Dendritic cell treated with granulocyte-macrophage colony-stimulating factor and Interleukin-4, amounts not matched to agents 40 ng/mL and 50 ng/mL, for 4 days (primary cell): Measurements from ENCODE around the gene LMO1.

Experiments
- H3K27ac Mint-ChIP-seq: one replicate; pipeline ENCODE4 v1.8.0; 2022; ENCODE audit warnings: mild to moderate bottlenecking, mixed read lengths
- H3K27me3 Mint-ChIP-seq: one replicate; pipeline ENCODE4 v1.8.0; 2022; ENCODE audit warnings: mild to moderate bottlenecking, mixed read lengths
- H3K36me3 Mint-ChIP-seq: one replicate; pipeline ENCODE4 v1.8.0; 2022; ENCODE audit warnings: low read depth, mixed read lengths
- H3K4me1 Mint-ChIP-seq: one replicate; pipeline ENCODE4 v1.8.0; 2022; ENCODE audit warnings: low read depth, mixed read lengths
- H3K4me3 Mint-ChIP-seq: one replicate; pipeline ENCODE4 v1.8.0; 2022; ENCODE audit warnings: mild to moderate bottlenecking, moderate library complexity, mixed read lengths
- H3K9me3 Mint-ChIP-seq: one replicate; pipeline ENCODE4 v1.8.0; 2022; ENCODE audit warnings: mixed read lengths
- intact Hi-C: fragments of 100-400 bp; cut with micrococcal nuclease; formaldehyde crosslinking; loops from one replicate; pipeline ENCODE4 v1.15.0; 2022

Gene LMO1

DNA sequence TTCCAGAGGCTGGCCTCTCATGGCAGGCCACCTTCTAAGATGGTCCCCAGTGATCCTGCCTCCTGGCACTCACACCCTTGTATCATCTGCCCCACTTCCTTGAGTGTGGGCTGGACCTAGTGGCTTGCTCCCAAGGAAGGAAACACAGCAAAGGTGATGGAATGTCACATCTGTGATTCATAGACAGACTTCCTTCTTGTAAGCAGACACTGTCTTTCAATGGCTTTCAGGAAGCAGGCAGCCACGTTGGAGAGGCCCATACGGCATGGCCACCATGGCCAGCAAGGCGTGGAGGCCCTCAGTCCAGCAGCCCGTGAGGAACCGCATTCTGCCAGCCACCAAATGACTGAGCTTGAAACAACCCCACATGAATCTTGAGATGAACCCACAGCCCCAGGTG is 11.3 kb downstream of the LMO1 start:
- Mint-ChIP-seq H3K9me3 (no peaks in the 10 kb centered on the region), H3K36me3 (no peaks in the 10 kb centered on the region), H3K4me3 (no peak overlapping the region), H3K27ac (no peak overlapping the region), H3K27me3 (peaks cover 3% of the 10 kb centered on the region), H3K4me1 (no peaks in the 10 kb centered on the region)
- intact Hi-C loops = no loop called here

DNA sequence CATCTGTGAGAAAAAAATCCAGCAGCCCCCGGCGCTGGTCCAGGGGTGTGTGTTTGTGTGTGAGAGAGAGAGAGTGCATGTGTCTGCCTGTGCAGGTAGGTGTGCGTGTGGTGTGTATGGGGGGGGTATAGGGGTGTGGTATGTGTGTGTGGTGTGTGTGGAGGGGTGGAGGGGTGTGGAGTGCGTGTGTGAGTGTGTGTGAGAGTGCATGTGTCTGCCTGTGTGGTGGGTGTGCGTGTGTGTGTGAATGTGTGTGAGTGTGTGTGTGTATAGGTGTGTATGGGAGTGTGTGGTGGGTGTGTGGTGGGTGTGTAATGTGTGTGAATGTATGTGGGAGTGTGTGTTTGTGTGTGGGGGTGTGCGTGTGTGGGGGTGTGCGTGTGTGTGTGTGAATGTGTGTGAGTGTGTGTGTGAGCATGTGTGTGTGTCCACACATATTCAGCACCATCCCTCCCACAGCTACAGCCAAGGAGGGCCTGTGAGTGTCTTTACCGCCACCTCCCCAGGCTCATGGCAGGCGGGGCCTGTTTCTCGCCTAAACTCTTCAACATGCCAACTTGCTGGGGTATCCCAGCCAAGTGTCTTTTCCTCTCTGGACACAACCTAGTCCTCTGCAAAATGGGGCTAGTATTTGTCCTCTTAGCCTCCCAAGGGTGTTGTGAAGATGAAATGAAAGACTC is 11.9 kb downstream of the LMO1 start:
- H3K4me3 Mint-ChIP-seq = no peak overlapping the region
- H3K4me1 Mint-ChIP-seq = no peaks in the 10 kb centered on the region
- no peaks in the 10 kb centered on the region for H3K9me3 Mint-ChIP-seq
- intact Hi-C loops = no loop called here
- peaks cover 3% of the 10 kb centered on the region for H3K27me3 Mint-ChIP-seq
- no peak overlapping the region for H3K27ac Mint-ChIP-seq
- H3K36me3 Mint-ChIP-seq = no peaks in the 10 kb centered on the region

DNA sequence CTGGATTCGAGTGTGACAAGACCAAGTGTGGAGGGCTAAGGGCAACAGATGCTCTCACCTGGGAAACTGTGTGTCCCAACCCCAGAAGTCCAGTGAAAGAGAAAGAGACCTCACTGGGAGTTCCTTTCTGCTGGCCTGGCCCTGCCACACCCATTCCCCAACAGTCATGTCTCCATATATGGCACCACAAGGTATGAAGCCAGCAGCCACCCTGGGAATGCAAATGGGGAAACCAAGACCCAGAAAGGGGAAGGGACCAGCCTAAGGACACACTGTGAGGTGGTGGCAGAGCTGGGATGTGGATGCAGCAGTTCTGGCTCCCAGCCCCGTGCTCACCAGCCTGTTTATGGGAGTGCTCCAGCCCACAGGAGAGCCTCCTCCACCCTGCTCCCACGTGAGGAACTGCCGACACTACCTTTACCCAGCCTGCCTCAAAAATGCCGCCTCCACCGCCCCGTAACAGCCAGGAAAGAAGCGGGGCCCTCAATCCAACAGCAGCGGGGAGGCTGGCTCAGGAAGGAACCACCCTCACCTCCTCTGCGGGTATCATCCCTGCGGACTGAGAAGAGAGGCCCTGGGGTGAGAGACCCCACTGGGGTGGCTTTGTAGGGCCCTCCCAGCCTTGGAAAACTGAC is 12.6 kb downstream of the LMO1 start:
- no peaks in the 10 kb centered on the region for H3K9me3 Mint-ChIP-seq
- no peaks in the 10 kb centered on the region for H3K4me1 Mint-ChIP-seq
- no peak overlapping the region for H3K27ac Mint-ChIP-seq
- intact Hi-C loops = no loop called here
- H3K36me3 Mint-ChIP-seq = no peaks in the 10 kb centered on the region
- H3K4me3 Mint-ChIP-seq = no peak overlapping the region
- H3K27me3 Mint-ChIP-seq = peaks cover 3% of the 10 kb centered on the region

DNA sequence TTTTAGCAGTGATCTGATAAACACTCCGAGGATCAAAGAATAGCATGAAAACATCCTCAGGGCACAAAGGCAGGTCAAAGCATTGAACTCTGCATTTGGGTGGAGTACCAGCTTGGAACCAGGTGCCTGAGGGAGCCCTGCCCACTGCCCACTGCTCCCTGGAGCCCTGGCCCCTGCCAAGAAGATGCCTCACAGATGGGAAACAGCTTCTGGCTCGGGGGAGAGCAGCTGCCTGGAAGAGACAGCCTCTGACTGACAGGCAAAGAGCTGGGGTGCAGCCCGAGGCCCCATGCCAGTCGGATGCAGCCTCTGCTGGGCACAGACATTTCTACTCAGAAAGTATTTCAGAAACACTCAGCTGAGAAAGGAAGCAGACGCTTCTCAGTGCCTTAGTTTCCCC is 13.2 kb downstream of the LMO1 start:
- intact Hi-C loops = no loop called here
- H3K27me3 Mint-ChIP-seq = peaks cover 3% of the 10 kb centered on the region
- no peaks in the 10 kb centered on the region for H3K36me3 Mint-ChIP-seq
- no peaks in the 10 kb centered on the region for H3K9me3 Mint-ChIP-seq
- H3K4me1 Mint-ChIP-seq = no peaks in the 10 kb centered on the region
- no peak overlapping the region for H3K4me3 Mint-ChIP-seq
- no peak overlapping the region for H3K27ac Mint-ChIP-seq

DNA sequence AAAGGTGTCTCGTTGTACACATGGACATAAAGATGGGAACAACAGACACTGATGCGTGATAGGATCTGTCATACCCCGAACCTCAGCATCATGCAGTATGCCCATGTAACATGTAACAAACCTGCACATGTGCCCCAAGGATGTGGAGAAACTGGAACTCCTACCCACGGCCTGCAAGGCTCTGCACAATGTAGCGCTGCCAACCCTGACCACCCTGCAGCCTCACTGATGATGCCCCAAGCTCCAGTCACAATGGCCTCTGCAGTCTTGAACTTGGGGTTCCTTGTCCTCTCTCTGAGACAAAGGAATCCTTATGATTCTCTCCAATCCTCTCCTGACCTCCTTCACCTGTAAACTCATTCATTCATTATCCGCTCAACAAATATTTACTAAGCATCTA is 14.2 kb downstream of the LMO1 start:
- no peaks in the 10 kb centered on the region for H3K9me3 Mint-ChIP-seq

DNA sequence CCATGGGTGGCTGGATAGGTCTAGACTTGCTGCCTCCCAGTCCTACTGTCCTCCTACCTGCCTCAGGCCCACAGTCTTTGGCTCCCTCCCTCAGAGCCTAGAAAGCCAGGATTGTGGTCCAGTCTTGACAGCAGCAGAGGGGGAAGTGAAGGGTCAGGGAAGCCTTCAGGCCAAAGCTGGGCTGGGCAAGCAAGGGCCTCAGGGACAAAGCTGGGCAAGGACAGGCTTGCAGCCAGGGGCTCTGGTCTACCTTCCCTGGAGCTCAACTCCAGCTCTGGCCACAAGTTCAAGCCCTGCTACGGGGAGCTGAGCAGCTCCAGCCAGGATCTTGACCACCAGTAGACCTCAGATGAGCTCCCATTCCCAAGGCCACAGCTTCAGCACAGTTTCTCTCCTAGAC is 14.9 kb downstream of the LMO1 start:
- peaks cover 2% of the 10 kb centered on the region for H3K27me3 Mint-ChIP-seq
- no peak overlapping the region for H3K4me3 Mint-ChIP-seq
- no peaks in the 10 kb centered on the region for H3K36me3 Mint-ChIP-seq
- intact Hi-C loops = no loop called here
- H3K27ac Mint-ChIP-seq = no peak overlapping the region
- no peaks in the 10 kb centered on the region for H3K4me1 Mint-ChIP-seq
- H3K9me3 Mint-ChIP-seq = no peaks in the 10 kb centered on the region

More for the DNA sequence above, 14.2 kb downstream of the LMO1 start:
- Mint-ChIP-seq H3K27ac (no peak overlapping the region), H3K4me3 (no peak overlapping the region), H3K27me3 (peaks cover 2% of the 10 kb centered on the region), H3K36me3 (no peaks in the 10 kb centered on the region), H3K4me1 (no peaks in the 10 kb centered on the region)
- intact Hi-C loops = no loop called here

DNA sequence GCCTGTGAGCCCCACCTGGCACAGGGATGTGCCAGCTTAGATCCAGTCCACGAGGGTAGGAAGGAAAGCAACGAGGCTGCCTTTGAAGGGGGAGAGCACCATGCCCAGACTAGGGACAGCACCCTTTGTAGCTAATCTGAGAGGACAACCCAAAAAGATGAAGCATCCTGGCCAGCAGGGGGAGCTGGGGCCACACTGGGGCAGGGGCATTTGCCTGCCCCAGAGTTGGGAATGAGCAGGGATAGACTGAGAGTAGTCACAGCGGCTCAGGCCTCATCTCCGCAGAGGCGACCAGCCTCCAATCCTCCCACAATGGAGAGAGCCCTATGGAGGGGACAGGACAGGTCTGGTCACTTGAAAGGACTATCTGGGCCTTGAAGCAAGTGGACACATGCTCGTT is 16.4 kb downstream of the LMO1 start:
- intact Hi-C loops = no loop called here
- Mint-ChIP-seq H3K36me3 (no peaks in the 10 kb centered on the region), H3K4me3 (no peak overlapping the region), H3K4me1 (no peaks in the 10 kb centered on the region), H3K27ac (no peak overlapping the region), H3K9me3 (no peaks in the 10 kb centered on the region), H3K27me3 (peaks cover 2% of the 10 kb centered on the region)

DNA sequence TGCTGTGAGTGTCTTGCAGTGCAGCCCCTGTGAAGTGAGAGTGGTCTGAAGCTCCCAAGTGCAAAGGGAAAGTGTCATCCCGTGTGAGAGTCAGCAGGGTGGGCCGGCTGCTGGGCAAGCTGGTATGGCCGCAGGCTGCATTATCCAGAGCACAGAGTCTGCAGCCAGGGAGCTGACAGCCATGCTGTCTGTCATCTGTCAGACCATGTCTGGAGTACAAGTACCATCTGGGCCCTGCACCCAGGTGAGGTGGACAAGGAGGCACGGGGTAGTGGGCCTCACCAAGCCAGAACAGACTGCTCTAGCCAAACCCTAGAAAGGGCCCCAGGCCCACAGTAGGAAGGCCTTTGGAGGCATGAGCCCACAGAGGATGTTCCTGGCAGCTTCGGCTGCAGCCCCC is 20.2 kb downstream of the LMO1 start:
- Mint-ChIP-seq H3K9me3 (no peaks in the 10 kb centered on the region), H3K27me3 (peaks cover 1% of the 10 kb centered on the region), H3K4me3 (no peak overlapping the region), H3K27ac (no peak overlapping the region), H3K4me1 (no peaks in the 10 kb centered on the region), H3K36me3 (no peaks in the 10 kb centered on the region)
- intact Hi-C loops = no loop called here

DNA sequence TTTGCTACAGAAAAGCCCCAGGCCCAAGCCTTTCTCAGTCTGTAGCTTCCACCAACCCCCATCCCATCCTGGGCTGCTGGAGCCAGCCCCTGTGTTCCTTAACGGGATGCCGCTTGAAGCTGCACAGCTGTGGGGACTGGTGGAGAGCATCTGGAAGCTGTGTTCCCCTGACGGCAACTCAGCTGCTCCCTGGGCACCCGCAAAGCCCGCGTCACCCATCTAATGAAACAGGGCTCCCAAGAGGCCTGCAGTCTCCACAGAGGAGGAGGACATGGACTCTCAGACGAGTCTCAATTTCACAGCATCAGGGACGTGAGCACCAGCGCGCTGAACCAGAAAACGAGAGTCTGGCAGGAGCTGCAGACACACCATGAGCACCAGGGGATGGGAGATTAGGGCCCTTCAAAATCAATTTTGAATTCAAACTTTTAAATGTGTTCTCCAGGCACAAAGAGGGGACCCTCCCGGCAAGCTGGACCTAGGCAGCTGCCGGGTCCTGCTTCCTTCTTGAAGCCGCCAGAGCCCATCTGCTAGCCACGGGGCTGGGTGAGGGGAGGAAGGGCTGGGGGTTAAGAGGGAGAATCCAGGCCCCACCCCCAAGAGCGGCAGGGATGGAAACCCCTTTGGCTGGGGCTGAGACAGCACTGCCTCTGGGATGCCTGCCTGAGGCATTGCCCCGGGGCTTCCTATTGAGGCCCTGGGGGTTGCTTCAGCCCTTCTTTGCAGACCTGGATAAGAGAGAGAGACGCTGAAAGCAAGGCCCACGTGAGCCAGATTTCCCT is 21.0 kb downstream of the LMO1 start:
- Mint-ChIP-seq H3K4me1 (no peaks in the 10 kb centered on the region), H3K4me3 (no peak overlapping the region), H3K27ac (no peak overlapping the region), H3K9me3 (no peaks in the 10 kb centered on the region), H3K36me3 (no peaks in the 10 kb centered on the region), H3K27me3 (no peaks in the 10 kb centered on the region)
- intact Hi-C loops = no loop called here

DNA sequence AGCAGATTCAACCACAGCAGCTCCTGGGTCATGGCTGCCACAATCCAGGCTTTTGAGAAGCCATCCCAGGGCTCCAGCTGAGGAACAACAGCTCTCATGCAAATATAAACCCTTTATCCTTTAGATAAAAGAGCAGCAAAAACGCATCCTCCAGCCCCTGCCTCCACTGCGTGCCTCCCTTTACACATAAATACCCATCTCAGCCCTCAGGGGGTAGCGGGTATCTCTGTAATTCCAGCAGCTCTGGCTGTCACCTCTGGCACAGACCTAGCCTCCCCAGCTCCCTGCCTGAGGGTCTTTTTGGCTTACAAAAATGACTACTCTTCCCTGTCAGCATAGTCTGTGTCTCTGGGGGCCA is 21.6 kb downstream of the LMO1 start:
- no peaks in the 10 kb centered on the region for H3K27me3 Mint-ChIP-seq
- no peaks in the 10 kb centered on the region for H3K4me1 Mint-ChIP-seq
- H3K9me3 Mint-ChIP-seq = no peaks in the 10 kb centered on the region
- H3K36me3 Mint-ChIP-seq = no peaks in the 10 kb centered on the region
- H3K4me3 Mint-ChIP-seq = no peak overlapping the region
- intact Hi-C loops = no loop called here
- H3K27ac Mint-ChIP-seq = no peak overlapping the region

DNA sequence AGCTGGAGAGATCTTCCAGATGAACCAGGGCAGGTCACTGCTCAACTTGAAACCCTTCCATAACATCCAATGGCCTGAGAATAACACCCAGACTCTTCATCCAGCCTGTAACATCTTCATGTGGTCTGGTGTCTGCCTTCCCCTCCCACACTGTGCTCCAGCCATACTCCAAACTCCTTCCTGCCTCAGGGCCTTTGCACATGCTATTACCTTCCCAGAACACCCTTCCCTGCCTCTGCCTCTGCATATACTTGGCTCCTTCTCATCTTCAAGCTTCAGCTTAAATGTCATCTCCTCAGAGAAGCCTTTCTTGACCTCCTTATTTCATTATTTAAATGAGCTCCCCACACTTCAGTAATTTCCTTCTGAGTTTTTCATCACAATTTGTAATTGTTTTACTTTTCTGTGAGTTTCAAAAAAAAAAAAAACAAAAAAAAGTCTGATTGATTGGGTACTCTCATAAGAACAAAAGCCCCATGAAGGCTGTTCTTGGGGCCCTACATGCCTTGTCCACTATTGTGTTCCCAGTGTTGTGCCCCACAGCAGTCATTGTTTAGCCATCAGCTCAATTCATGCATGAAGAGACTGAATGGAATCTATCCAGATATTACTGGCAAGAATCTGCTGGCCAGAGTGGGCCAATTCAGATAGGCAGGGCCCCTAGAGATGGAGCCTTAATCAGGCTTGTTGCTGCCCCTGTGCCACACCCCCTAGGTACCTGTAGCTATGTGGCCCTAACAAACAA is 22.1 kb downstream of the LMO1 start:
- Mint-ChIP-seq H3K4me3 (no peak overlapping the region), H3K9me3 (no peaks in the 10 kb centered on the region), H3K27me3 (no peaks in the 10 kb centered on the region), H3K27ac (no peak overlapping the region), H3K4me1 (no peaks in the 10 kb centered on the region), H3K36me3 (no peaks in the 10 kb centered on the region)
- intact Hi-C loops = no loop called here

DNA sequence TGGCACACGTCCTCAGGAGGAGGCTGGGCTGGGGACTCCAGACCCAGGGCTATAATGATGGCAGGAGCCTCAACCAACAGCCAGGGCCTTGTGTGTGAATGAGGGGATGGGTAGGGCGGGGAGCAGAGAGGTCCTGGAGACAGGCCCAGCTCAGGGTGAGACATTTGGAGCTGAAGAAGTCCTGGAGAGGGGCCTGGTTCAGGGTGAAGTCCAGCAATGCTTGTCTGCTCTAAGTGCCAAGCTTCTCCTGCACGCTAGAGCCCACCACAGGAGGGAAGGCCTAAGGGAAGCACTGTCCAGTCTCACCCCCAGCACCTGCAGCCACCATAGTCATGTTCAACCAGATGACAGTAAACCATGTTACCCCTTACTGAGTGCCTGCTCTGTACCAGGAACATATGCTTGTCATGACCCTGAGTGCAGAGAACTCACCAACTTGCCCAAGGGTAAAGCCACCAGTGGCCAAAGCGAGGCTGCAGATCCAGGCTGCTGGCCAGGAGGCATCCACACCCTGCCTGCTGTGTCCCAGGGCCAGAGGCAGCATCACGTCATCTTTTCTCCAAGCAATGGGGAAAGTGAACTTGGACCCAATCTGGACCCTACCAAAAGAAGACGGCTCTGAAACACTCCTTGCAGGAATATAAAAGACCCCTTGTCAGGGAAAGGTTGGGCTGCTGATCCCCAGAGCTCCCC is 24.0 kb downstream of the LMO1 start:
- no peak overlapping the region for H3K4me3 Mint-ChIP-seq
- H3K9me3 Mint-ChIP-seq = no peaks in the 10 kb centered on the region
- H3K27ac Mint-ChIP-seq = no peak overlapping the region
- H3K36me3 Mint-ChIP-seq = no peaks in the 10 kb centered on the region
- intact Hi-C loops = no loop called here
- no peaks in the 10 kb centered on the region for H3K4me1 Mint-ChIP-seq
- no peaks in the 10 kb centered on the region for H3K27me3 Mint-ChIP-seq

DNA sequence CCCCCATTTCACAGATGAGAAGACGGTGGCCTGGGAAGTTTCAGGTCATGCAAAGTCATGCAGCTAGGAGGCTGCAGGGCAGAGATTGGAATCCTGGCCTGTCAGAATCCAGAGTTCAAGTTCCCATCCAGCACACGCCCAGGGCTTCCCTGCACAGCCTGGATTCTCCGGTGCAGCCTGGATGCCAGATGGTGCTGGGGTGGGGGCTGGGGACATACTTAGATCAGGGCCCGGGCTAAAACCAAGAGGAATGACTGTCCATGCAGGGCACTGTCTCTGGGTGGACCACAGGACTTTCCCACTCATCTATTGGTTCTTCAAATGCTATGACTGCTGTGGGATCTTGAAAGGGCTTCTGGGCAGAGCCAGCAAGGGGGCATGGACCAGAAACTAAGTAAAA is 24.6 kb downstream of the LMO1 start:
- Mint-ChIP-seq H3K27ac (no peak overlapping the region), H3K9me3 (no peaks in the 10 kb centered on the region), H3K4me3 (no peak overlapping the region), H3K27me3 (no peaks in the 10 kb centered on the region), H3K36me3 (no peaks in the 10 kb centered on the region), H3K4me1 (no peaks in the 10 kb centered on the region)
- intact Hi-C loops = no loop called here

DNA sequence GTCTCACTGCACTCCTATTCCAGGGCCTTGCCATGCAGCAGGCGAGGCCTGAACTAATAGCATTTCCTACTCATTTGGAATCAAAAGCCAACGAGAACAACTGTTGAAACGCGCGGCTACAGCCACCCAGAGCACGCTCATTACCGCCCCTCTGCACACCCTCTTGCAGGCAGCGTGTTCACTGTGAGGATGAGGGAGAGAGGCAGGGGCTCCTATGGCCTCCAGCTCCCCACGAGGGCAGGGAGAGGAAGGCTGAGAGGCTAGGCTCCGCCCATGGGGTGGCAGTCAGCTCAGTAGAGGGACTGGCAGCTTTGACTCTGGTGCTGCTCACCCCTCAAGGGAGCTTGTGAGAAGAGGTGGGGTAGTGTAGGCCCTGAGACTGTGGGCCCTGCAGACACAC is 26.2 kb downstream of the LMO1 start:
- no peak overlapping the region for H3K4me3 Mint-ChIP-seq
- H3K27me3 Mint-ChIP-seq = no peaks in the 10 kb centered on the region
- no peaks in the 10 kb centered on the region for H3K4me1 Mint-ChIP-seq
- intact Hi-C loops = no loop called here
- H3K36me3 Mint-ChIP-seq = no peaks in the 10 kb centered on the region
- H3K27ac Mint-ChIP-seq = no peak overlapping the region
- no peaks in the 10 kb centered on the region for H3K9me3 Mint-ChIP-seq
